BLaER1 (cell line): ENCODE measurements around the gene MRPS18B.

ENCODE experiments used
- H3K27ac ChIP-seq: shearing (Covaris generic); formaldehyde crosslinking; 2 replicates; pipeline ENCODE4 v1.8.1; 2022
- H3K27me3 ChIP-seq: shearing (Covaris generic); formaldehyde crosslinking; 2 replicates; pipeline ENCODE4 v1.8.1; 2022
- H3K36me3 ChIP-seq: shearing (Covaris generic); formaldehyde crosslinking; 2 replicates; pipeline ENCODE4 v1.8.1; 2022
- H3K4me1 ChIP-seq: shearing (Covaris generic); formaldehyde crosslinking; 2 replicates; pipeline ENCODE4 v1.8.1; 2022
- H3K4me2 ChIP-seq: shearing (Covaris generic); formaldehyde crosslinking; 2 replicates; pipeline ENCODE4 v1.8.1; 2022
- H3K4me3 ChIP-seq: shearing (Covaris generic); formaldehyde crosslinking; 2 replicates; pipeline ENCODE4 v1.8.1; 2022
- H3K9ac ChIP-seq: shearing (Covaris generic); formaldehyde crosslinking; 2 replicates; pipeline ENCODE4 v1.8.1; 2022
- H3K9me3 ChIP-seq: shearing (Covaris generic); formaldehyde crosslinking; 2 replicates; pipeline ENCODE4 v1.8.1; 2022
- H4K20me1 ChIP-seq: shearing (Covaris generic); formaldehyde crosslinking; 2 replicates; pipeline ENCODE4 v1.8.1; 2022
- Cebpa-rat ChIP-seq: shearing (Covaris generic); IDR thresholded peaks from 2 replicates; pipeline ENCODE4 v1.8.1; 2022

Gene MRPS18B

GRCh38 chr6:30626484-30627366 lies 9.1 kb downstream of the MRPS18B start, which contains the start of gene ATAT1:
TSS of gene ATAT1 (plus strand) at chr6:30626874.
- peak within 1 kb of the TSS; percentile 94 for H3K4me2 ChIP-seq
- H3K27me3 ChIP-seq, result no peaks in the 10 kb centered on the region
- TF ChIP-seq Cebpa-rat, result no peak
- H4K20me1 ChIP-seq, result no peaks in the 10 kb centered on the region
- H3K4me1 ChIP-seq, result peaks cover 21% of the 10 kb centered on the region
- peak within 1 kb of the TSS; percentile 89 for H3K9ac ChIP-seq
- peak within 1 kb of the TSS; percentile 84 for H3K4me3 ChIP-seq
- H3K9me3 ChIP-seq, result no peaks in the 10 kb centered on the region
- H3K27ac ChIP-seq, result peak within 1 kb of the TSS; percentile 88
- H3K36me3 ChIP-seq, result peaks cover 86% of the 10 kb centered on the region

- Histone ChIP-seq H4K20me1 (no peaks in the 10 kb centered on the region), H3K27ac (no peak overlapping the region), H3K9ac (no peak overlapping the region), H3K4me3 (no peak overlapping the region), H3K4me2 (no peak overlapping the region), H3K27me3 (no peaks in the 10 kb centered on the region), H3K36me3 (peaks cover 98% of the 10 kb centered on the region), H3K9me3 (no peaks in the 10 kb centered on the region), H3K4me1 (no peaks in the 10 kb centered on the region)
- no peak for TF ChIP-seq Cebpa-rat
Observed at GRCh38 chr6:30635834-30636233, 18.2 kb downstream of the MRPS18B start.

- no peak overlapping the region for H3K4me3 ChIP-seq
- no peak for TF ChIP-seq Cebpa-rat
- H3K9me3 ChIP-seq, result no peaks in the 10 kb centered on the region
- no peak overlapping the region for H3K27ac ChIP-seq
- no peak overlapping the region; the same call in 1 of the 2 replicates for H3K9ac ChIP-seq
- H3K36me3 ChIP-seq, result peaks cover 98% of the 10 kb centered on the region
- no peaks in the 10 kb centered on the region for H3K27me3 ChIP-seq
- no peak overlapping the region for H3K4me2 ChIP-seq
- no peaks in the 10 kb centered on the region for H3K4me1 ChIP-seq
- H4K20me1 ChIP-seq, result peaks cover 16% of the 10 kb centered on the region
Observed at GRCh38 chr6:30640481-30640880, 22.8 kb downstream of the MRPS18B start.

GRCh38 chr6:30641048-30641447 lies 23.4 kb downstream of the MRPS18B start:
- Histone ChIP-seq H4K20me1 (peaks cover 21% of the 10 kb centered on the region), H3K9me3 (no peaks in the 10 kb centered on the region), H3K27me3 (no peaks in the 10 kb centered on the region), H3K27ac (no peak overlapping the region), H3K36me3 (peaks cover 98% of the 10 kb centered on the region), H3K4me3 (no peak overlapping the region), H3K9ac (no peak overlapping the region; the same call in 1 of the 2 replicates), H3K4me2 (no peak overlapping the region), H3K4me1 (peaks cover 1% of the 10 kb centered on the region)
- TF ChIP-seq Cebpa-rat, result no peak

- H3K36me3 ChIP-seq, result peaks cover 76% of the 10 kb centered on the region
- peaks cover 14% of the 10 kb centered on the region for H3K4me1 ChIP-seq
- no peak for TF ChIP-seq Cebpa-rat
- H3K9me3 ChIP-seq, result no peaks in the 10 kb centered on the region
- no peak overlapping the region for H3K27ac ChIP-seq
- no peak overlapping the region for H3K9ac ChIP-seq
- H4K20me1 ChIP-seq, result peaks cover 28% of the 10 kb centered on the region
- no peak overlapping the region for H3K4me3 ChIP-seq
- no peak overlapping the region for H3K4me2 ChIP-seq
- no peaks in the 10 kb centered on the region for H3K27me3 ChIP-seq
Observed at GRCh38 chr6:30643656-30644055, 26.0 kb downstream of the MRPS18B start.

- no peak for TF ChIP-seq Cebpa-rat
- H3K36me3 ChIP-seq, result peaks cover 71% of the 10 kb centered on the region
- no peaks in the 10 kb centered on the region for H3K9me3 ChIP-seq
- no peak overlapping the region for H3K9ac ChIP-seq
- peaks cover 28% of the 10 kb centered on the region for H4K20me1 ChIP-seq
- no peak overlapping the region for H3K4me3 ChIP-seq
- no peak overlapping the region for H3K4me2 ChIP-seq
- no peak overlapping the region for H3K27ac ChIP-seq
- peaks cover 14% of the 10 kb centered on the region for H3K4me1 ChIP-seq
- H3K27me3 ChIP-seq, result no peaks in the 10 kb centered on the region
Observed at GRCh38 chr6:30644769-30645168, 27.1 kb downstream of the MRPS18B start.

GRCh38 chr6:30645989-30646388 lies 28.3 kb downstream of the MRPS18B start:
- no peaks in the 10 kb centered on the region for H3K27me3 ChIP-seq
- no peaks in the 10 kb centered on the region for H3K9me3 ChIP-seq
- peaks cover 28% of the 10 kb centered on the region for H4K20me1 ChIP-seq
- H3K9ac ChIP-seq, result no peak overlapping the region
- H3K36me3 ChIP-seq, result peaks cover 70% of the 10 kb centered on the region
- H3K4me2 ChIP-seq, result peak overlapping the region; percentile 49
- no peak overlapping the region for H3K27ac ChIP-seq
- no peak for TF ChIP-seq Cebpa-rat
- peaks cover 14% of the 10 kb centered on the region for H3K4me1 ChIP-seq
- H3K4me3 ChIP-seq, result no peak overlapping the region

- Histone ChIP-seq H3K4me3 (peak within 1 kb of the TSS; percentile 85), H3K27ac (peak within 1 kb of the TSS; percentile 80), H3K9me3 (no peaks in the 10 kb centered on the region), H3K9ac (peak within 1 kb of the TSS; percentile 88), H3K27me3 (no peaks in the 10 kb centered on the region), H3K4me1 (peaks cover 14% of the 10 kb centered on the region), H4K20me1 (peaks cover 28% of the 10 kb centered on the region), H3K36me3 (peaks cover 70% of the 10 kb centered on the region), H3K4me2 (peak within 1 kb of the TSS; percentile 86)
- TF ChIP-seq Cebpa-rat, result no peak
Observed at GRCh38 chr6:30646450-30647241, 29.0 kb downstream of the MRPS18B start, which contains the start of gene C6orf136. TSS of gene C6orf136 (plus strand) at chr6:30647133. CDS start at chr6:30647232, 99 bp downstream.

GRCh38 chr6:30647242-30648116 lies 29.8 kb downstream of the MRPS18B start:
- H3K4me2 ChIP-seq, result peak overlapping the region; percentile 86
- peak overlapping the region; percentile 85 for H3K4me3 ChIP-seq
- H3K27ac ChIP-seq, result peak overlapping the region; percentile 80
- no peak for TF ChIP-seq Cebpa-rat
- peak overlapping the region; percentile 88 for H3K9ac ChIP-seq
- no peaks in the 10 kb centered on the region for H3K27me3 ChIP-seq
- H4K20me1 ChIP-seq, result peaks cover 29% of the 10 kb centered on the region
- H3K36me3 ChIP-seq, result peaks cover 70% of the 10 kb centered on the region
- H3K4me1 ChIP-seq, result peaks cover 14% of the 10 kb centered on the region
- H3K9me3 ChIP-seq, result no peaks in the 10 kb centered on the region
